ENCODE measurements around the gene DOCK2.
"Not testable (repeated sequence)": the region's sequence is repeated elsewhere in the genome, so short reads cannot be mapped to it uniquely, and the experiment has no call there.

Gene DOCK2

GRCh38 chr5:169913479-169913878 is 276.4 kb downstream of the DOCK2 start:
- no peak for DNase-seq

- no peak for DNase-seq
These were observed 277.7 kb downstream of the DOCK2 start for GRCh38 chr5:169914766-169915165.

DNA sequence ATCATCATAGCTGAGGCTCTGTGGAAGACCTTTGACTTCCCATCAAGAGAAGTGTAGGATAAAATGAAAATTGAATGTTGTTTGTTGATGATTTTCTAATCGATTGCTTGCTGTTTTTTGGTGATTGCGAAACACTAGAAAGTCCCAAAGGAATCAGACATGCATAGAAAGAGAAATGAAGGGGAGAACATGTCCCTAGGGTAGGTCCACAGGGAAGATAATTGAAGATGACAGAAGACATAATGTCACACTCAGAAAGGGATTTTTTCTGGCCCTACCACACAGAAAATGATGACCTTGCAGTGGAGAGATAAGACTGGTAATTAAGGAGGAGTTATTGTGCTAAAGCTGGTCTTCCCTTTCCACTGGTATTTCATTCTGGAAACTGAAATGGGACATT is 280.4 kb downstream of the DOCK2 start:
- no peak for DNase-seq

GRCh38 chr5:169918228-169918627 is 281.2 kb downstream of the DOCK2 start:
- no peak for DNase-seq

- DNase-seq = no peak
These were observed 283.4 kb downstream of the DOCK2 start for GRCh38 chr5:169920474-169920873.

GRCh38 chr5:169921384-169921783 is 284.3 kb downstream of the DOCK2 start:
- DNase-seq = no peak

DNA sequence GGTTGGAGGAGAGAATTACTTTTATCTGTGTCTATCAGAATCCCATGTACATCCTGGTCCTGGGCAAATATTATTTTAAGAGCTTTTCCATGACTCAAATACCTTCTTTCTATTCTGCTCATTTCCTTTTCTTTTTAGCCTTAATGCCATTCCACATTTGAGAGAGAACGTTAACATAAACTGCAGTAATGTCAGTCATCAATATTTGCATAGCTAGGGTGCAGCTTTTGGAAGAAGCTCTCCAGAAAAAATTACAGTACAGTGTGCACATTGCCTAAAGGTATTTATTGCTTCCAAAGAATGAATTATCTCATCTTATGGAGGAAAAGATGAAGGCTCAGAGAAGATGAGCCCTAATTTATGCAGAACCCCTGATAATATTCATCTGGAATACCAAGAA is 284.9 kb downstream of the DOCK2 start:
- DNase-seq = no peak

DNA sequence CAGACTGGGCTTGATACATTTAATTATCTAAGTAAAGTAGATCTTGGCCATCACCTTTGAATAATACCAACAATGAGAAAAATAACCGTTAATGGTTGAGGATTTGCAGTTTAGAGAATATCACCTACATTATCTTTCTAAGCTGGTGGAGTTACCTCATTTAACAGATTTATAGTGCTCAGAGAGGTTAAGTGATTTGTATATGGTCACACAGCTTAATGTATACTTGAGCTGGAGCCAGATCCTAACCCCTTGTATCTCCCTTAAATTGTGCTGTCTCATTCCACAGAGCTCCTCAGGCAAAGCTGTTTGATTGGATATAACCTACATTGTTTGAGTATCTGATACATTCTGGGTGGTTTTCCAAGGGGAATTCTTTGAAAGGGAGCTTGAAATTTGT is 285.4 kb downstream of the DOCK2 start:
- no peak for DNase-seq

DNA sequence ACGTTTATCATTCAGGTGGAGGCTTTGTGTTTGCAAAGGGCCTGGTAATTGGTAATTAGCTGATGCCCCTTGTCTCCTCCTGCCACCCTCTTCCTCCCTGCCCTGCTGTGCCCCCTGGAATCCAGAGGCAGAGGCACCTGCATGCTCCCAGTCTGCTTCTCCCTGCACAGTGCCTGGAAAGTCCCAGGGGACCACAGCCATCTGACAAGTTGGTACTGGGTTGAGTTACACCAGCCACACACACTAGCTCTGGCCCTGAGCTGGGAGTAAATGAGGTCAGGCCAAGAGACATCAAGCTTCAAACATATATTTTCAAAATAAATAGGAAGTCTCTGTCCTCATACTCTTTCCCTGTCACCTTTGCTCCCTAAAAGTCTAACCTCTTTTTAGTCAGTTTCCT is 286.9 kb downstream of the DOCK2 start:
- no peak for DNase-seq

GRCh38 chr5:169933127-169933526 is 296.1 kb downstream of the DOCK2 start:
- no peak for DNase-seq

- no peak for DNase-seq
These were observed 296.5 kb downstream of the DOCK2 start for GRCh38 chr5:169933616-169934015.

- DNase-seq = no peak
These were observed 297.9 kb downstream of the DOCK2 start for GRCh38 chr5:169934990-169935389.

GRCh38 chr5:169935762-169936161 is 298.7 kb downstream of the DOCK2 start:
- no peak for DNase-seq

DNA sequence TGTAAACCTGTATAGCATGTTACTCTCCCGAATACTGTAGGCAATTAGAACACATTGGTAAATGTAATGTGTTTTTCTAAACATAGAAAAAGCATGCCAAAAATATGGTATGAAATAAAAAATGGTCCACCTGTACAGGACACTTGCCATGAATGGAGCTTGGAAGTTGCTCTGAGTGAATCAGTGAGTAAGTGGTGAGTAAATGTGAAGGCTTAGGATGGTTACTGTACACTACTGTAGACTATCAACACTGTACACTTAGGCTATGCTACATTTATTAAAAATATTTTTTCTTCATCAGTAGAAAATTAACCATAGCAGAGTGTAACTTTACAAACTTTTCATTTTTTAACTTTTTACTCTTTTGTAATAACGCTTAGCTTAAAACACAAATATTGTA is 301.4 kb downstream of the DOCK2 start:
- DNase-seq = no peak

- DNase-seq = no peak
These were observed 302.7 kb downstream of the DOCK2 start for GRCh38 chr5:169939731-169940130.

GRCh38 chr5:169941542-169941941 is 304.5 kb downstream of the DOCK2 start:
- no peak for DNase-seq

DNA sequence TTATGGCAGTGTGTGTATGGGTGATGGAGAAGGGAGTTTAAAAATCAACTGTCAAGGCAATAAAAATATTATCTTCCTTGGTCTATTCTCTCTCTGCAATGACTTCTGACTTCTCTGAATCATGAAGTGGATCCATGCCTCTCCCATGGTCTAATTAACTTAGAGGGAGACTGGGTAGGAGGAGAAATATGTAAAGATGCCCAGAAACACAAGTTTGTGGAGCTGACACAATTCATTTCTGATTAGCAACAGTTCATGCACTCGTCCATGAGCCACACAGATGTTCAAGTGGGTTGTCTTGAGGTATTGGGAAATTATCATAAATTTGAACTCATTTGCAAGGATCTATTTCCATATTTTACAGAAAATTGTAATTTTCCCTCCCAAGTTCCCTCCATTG is 305.1 kb downstream of the DOCK2 start:
- no peak for DNase-seq

DNA sequence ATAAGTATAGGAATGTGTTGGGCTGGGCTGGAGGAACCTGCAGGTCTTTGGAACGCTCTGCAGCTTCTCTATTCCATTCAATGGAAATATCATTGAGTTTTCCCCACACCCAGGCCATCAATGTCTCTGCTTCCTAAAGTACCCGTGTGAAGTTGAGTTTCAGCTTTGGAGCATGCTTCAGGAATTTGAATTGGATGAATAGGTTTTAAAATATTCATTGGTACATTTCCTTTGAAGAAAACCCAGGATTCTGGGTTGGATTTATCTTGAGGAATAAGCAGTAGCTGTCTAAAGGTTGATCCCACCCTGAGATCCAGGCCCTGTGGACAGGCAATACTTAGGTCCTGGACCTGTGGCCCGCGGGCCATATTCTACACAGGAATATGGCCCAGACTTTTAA is 306.0 kb downstream of the DOCK2 start:
- no peak for DNase-seq

GRCh38 chr5:169944115-169944514 is 307.0 kb downstream of the DOCK2 start:
- DNase-seq = no peak

DNA sequence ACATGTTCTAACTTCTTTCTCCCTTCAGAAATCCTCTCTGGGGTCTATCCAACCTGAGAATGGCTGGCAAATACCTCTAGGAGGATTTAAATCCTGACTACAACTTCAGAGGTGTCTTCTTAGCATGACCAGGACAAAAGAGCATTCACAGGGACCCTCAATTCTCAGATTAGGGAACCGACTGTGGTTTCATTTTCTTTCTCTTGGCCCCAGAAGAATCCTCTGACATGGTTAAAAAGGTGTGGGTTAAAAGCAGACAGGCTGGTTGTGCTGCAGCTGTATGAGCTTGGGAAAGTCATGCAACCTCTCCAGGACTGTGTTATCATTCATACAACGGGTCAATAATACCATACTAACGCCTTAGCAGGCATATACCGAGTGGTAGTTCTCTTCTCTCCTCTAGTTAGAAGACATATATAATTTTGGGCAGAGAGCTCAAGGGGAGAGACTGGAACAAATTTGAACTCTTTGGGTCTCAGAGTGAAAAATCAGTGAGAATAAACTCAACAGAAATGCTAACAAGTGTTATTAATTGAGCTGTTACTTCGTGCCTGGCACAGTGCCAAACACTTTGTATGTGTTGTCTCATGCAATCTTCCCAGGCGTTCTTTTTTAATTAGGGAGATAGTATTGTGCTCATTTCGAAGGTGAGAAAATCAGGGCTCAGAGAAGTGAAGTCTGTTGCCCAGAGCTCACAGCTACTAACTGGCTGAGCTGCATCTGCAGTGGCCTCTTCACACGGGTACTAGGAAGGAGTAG is 308.0 kb downstream of the DOCK2 start:
- no peak for DNase-seq

- no peak for DNase-seq
These were observed 308.8 kb downstream of the DOCK2 start for GRCh38 chr5:169945831-169946261.

GRCh38 chr5:169946743-169947295 is 309.7 kb downstream of the DOCK2 start:
- no peak for DNase-seq

DNA sequence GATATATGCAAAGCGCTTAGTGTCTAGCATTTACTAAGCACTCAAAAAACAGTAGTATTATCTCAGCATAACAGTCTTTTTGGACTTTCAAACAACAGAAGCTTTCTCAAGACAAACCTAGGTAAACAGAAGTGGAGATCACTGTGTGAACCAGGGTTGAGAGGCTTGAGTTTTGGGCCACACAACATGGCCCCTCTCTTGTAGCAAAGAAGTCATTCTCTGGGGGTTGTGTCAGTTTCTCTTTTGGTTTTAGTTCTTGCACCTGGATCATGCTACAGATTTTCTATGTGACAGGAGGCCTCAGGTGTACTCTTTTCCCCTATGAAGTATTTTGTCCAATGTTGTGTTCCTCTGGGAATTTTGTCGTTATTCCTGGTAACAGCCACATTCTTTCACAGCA is 313.3 kb downstream of the DOCK2 start:
- DNase-seq = no peak

DNA sequence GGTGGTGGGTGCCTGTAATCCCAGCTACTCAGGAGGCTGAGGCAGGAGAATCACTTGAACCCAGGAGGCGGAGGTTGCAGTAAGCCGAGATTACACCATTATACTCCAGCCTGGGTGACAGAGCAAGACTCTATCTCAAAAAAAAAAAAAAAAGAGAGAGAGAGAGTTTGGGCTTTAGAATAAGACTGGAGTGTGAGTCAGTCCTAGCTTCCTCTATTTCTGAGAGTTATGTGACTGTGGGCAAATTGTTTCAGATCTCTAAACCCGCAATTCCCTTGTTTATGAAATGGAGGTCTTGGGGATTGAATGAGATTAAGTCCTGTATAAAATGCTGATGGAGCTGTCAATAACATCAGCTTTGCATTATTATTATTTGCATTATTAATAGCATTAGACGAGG is 316.1 kb downstream of the DOCK2 start:
- not testable (repeated sequence) for DNase-seq

GRCh38 chr5:169954786-169955185 is 317.7 kb downstream of the DOCK2 start:
- DNase-seq = no peak

All from NCI-H1417 treated with DMSO at 0.1 percent for 48 hours (cell line).